ENCODE results near the gene RHOT2. TPM values are rescaled to one million over a fixed set of nuclear protein-coding genes. Genes with fewer than 3 reads are reported as not detected.

Gene RHOT2
- total and polyA plus RNA-seq, 3 donors from 2014 or later, result 77.7 to 176 (median 157) TPM

DNA sequence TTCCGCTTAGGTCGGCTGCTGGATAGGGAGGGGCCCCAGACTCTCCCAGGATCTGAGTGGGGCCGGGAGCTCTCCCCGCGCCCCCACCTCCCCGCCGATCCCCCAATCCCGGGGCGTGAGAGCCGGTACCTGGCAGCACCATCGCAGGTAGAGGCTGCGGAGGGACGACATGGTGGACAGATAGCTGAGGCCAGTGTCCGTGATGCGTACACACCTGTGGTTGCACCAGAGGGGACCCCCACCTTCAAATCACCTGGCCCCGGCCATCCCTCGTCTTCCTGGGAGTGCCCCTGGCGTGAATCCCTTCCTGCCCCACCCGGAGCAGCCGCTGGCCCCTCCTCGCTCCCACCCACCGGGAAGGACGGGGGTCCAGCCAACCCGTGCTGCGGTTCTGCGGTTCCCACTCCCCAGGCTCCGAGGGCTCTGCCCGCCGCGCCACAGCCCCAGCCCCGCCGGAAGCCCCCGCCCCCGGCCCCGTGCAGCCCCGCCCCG lies 27.0 kb downstream of the RHOT2 start:
- Histone ChIP-seq H3K4me1 (peaks cover 9% of the 10 kb centered on the region), H3K36me3 (ENCODE audit: low read depth, missing control alignments) (no peaks in the 10 kb centered on the region), H3K27me3 (no peaks in the 10 kb centered on the region), H3K27ac (no peak overlapping the region), H3K4me3 (peak overlapping the region in 1 of 2 donors; percentile 49), H3K9me3 (no peaks in the 10 kb centered on the region)
- intact Hi-C loops (cut with DNase I; ENCODE audit: low total_unique reads), result no loop called here
- WGBS, 2 donors, result 2% methylated on average over 37 of the region's 37 CpGs; no CpG with 5 or more reads in 1 of the 2 donors
- TF ChIP-seq POLR2A (IDR thresholded peaks at IDR 0.05) (no peak), CTCF (IDR thresholded peaks at IDR 0.05) (no peak)
- DNase-seq, result no peak

DNA sequence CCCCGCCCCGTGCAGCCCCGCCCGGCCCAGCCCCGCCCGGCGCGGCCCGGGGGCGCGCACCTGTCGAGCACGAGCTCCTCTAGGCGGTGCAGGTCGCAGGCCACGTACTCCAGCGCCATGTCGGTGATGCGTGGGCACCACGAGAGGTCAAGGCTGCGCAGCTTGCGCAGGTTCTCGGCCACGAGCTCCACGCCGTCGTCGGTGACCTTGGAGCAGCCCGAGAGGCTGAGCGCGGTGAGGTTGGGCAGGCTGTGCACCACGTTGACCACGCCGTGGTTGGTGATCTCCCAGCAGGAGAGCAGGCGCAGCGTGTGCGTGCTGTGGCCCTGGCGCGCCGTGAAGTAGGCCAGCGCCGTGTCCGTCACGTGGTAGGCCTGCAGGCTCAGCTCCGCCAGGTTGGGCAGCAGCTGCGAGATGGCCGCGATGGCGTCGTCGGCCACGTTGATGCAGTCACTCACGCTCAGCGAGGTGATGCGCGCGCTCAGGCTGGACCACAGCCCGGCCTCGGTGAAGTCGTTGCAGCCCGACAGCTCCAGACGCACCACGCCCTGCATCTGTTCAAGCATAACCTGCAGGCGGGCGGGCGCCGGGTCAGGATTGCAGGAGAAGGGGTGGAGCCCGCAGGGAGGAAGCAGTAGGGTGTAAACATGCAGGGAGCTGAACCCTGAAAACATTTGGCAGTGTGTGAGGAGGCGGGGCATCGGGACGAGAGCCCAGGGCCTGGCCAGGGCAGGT lies 27.6 kb downstream of the RHOT2 start:
- H3K4me3 ChIP-seq, result peak overlapping the region in 1 of 2 donors; percentile 31
- no peak for TF ChIP-seq POLR2A (IDR thresholded peaks at IDR 0.05)
- no peak for TF ChIP-seq CTCF (IDR thresholded peaks at IDR 0.05)
- 4 to 6% methylated on average over 15 to 69 of the region's 71 CpGs for WGBS, 2 donors
- no peaks in the 10 kb centered on the region for H3K36me3 ChIP-seq (ENCODE audit: low read depth, missing control alignments)
- no peak for DNase-seq
- no peaks in the 10 kb centered on the region for H3K9me3 ChIP-seq
- H3K4me1 ChIP-seq, result peaks cover 7% of the 10 kb centered on the region
- H3K27me3 ChIP-seq, result no peaks in the 10 kb centered on the region
- H3K27ac ChIP-seq, result no peak overlapping the region
- intact Hi-C loops (cut with DNase I; ENCODE audit: low total_unique reads), result no loop called here

DNA sequence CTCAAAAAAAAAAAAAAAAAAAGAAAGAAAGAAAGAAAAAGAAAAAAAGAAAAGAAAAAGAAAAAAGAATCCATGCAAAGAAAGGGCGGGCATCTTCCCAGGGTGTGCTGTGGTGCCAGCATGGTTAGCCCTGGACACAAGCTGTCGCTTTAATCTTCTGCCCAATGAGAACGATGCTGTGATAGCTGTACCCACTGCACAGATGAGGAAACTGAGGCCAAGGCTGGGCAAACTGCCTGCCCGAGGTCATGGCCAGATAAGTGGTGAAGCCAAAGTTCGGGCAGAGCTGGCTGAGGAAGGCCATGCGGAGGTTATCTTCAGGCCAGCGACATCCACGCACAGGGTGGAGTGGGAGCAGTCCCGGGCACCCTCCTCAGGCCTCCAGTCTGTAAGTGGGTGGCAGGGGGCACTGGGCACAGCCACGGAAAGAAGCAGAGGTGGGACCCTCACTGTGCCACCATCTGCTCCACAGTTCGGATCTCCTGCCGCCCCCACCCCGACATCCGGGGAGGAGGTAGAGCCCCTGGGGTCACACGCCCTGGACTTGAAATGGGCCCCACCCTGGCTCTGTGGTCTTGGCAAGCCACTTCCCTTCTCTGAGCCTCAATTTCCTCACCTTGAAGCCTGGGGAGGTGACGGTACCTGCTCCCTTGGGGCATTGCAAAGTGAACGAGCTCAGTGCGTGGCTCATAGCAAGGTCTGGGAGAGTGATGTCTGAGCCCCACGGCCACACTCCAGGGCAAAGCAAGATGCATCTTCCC lies 31.2 kb downstream of the RHOT2 start:
- Histone ChIP-seq H3K27ac (no peak overlapping the region), H3K9me3 (no peaks in the 10 kb centered on the region), H3K27me3 (no peaks in the 10 kb centered on the region), H3K36me3 (ENCODE audit: low read depth, missing control alignments) (no peaks in the 10 kb centered on the region), H3K4me3 (no peak overlapping the region), H3K4me1 (peaks cover 4% of the 10 kb centered on the region)
- intact Hi-C loops (cut with DNase I; ENCODE audit: low total_unique reads), result no loop called here
- TF ChIP-seq CTCF (IDR thresholded peaks at IDR 0.05) (no peak), POLR2A (IDR thresholded peaks at IDR 0.05) (no peak)
- no peak for DNase-seq
- WGBS, 2 donors, result 79 to 82% methylated on average over 7 to 19 of the region's 19 CpGs

DNA sequence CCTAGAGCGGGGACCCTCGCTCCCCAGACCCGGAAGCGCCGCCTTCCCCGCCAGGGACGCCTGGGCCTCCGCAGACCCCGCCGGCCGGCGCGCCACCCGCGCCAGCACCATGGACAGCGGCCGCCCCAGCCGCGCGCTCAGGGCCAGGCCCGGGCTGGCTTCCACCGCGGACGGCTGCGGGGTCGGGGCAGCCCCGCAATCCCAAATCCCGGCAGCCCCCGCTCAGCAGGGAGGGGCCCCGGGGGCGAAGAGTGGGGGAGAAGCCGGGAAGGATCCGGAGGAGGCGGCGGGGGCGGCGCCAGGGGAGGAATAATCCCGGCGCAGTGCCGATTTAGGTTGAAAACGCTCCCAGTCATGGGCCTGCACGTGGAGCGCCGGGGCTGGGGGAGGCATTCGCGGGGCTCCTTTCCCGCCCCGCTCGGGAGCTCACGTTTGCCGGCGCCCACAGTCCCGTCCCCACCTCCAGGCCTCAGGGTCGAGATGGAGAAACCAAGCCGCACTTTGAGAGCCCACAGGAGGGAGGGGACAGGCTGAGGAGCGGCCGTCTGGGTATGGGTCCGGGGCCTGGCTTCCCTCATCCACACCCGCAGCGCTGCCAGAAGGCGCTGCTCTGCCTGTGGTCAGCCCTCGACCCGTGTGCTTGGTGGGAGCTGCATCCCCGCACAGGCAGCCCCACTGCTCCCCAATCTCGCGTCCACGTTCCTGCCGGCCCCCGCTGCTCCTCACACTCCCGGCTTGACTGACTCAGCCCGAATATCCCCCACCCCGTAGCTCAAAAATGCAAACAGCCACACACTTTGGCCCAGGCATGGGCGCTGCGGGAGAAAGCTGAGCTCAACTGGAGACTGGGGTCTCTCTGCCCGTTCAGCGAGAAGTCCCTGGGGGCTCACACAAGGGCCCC lies 33.0 kb downstream of the RHOT2 start:
- no peak for DNase-seq
- Histone ChIP-seq H3K4me3 (no peak overlapping the region), H3K27me3 (no peaks in the 10 kb centered on the region), H3K36me3 (ENCODE audit: low read depth, missing control alignments) (no peaks in the 10 kb centered on the region), H3K9me3 (no peaks in the 10 kb centered on the region), H3K27ac (no peak overlapping the region), H3K4me1 (no peaks in the 10 kb centered on the region)
- TF ChIP-seq POLR2A (IDR thresholded peaks at IDR 0.05), result no peak
- TF ChIP-seq CTCF (IDR thresholded peaks at IDR 0.05), result no peak
- intact Hi-C loops (cut with DNase I; ENCODE audit: low total_unique reads), result no loop called here
- 3 to 5% methylated on average over 38 to 52 of the region's 76 CpGs for WGBS, 2 donors

Data from testis (tissue), 3 donors.